Natural killer cell (primary cell): ENCODE results near the gene HEXB. TPM values are rescaled to one million over a fixed set of nuclear protein-coding genes. Genes with fewer than 3 reads are reported as not detected.
A peak's percentile ranks its signal among the peaks of the same experiment; 100 is the strongest.
"Not testable (repeated sequence)": the region's sequence is repeated elsewhere in the genome, so short reads cannot be mapped to it uniquely, and the experiment has no call there.

Source experiments
- ATAC-seq, 3 donors: fragments of 150-1000 bp in 2 of 3; fragments of 200-7000 bp in 1 of 3; cut with Tn5 transposase; 1 replicate in 1 of 3; 2 replicates in 2 of 3; pipeline ENCODE4 v1.10.0; 2021; ENCODE audit warnings: mild to moderate bottlenecking in 2 of 3, moderate library complexity in 2 of 3
- DNase-seq, 2 donors: peaks; one replicate each; pipeline versions ENCODE4 v3.0.0 to v3.0.0-alpha.2; 2013 to 2021; ENCODE audit warnings: mixed read lengths in 1 of 2
- H3K27ac ChIP-seq: one replicate; pipeline ENCODE4 v1.5.1; 2013; ENCODE audit warnings: mild to moderate bottlenecking, low read length
- H3K27me3 ChIP-seq: one replicate; pipeline ENCODE4 v1.6.1; 2013; ENCODE audit warnings: low read length; ENCODE audit not compliant: control insufficient read depth, insufficient read depth
- H3K36me3 ChIP-seq: one replicate; pipeline ENCODE4 v1.6.1; 2013; ENCODE audit warnings: low read length; ENCODE audit not compliant: control insufficient read depth, insufficient read depth
- H3K4me1 ChIP-seq: one replicate; pipeline ENCODE4 v1.6.1; 2013; ENCODE audit warnings: low read length; ENCODE audit not compliant: control insufficient read depth, insufficient read depth
- H3K4me3 ChIP-seq: one replicate; pipeline ENCODE4 v1.5.1; 2013; ENCODE audit warnings: low read length
- H3K9me3 ChIP-seq: one replicate; pipeline ENCODE4 v1.6.1; 2013; ENCODE audit warnings: low read length; ENCODE audit not compliant: control insufficient read depth, insufficient read depth
- H3K27ac Mint-ChIP-seq, 2 donors: one replicate each; pipeline ENCODE4 v1.8.0; 2022; ENCODE audit warnings: mild to moderate bottlenecking in 2 of 2, mixed read lengths in 2 of 2, moderate library complexity in 1 of 2
- H3K27me3 Mint-ChIP-seq, 2 donors: one replicate each; pipeline ENCODE4 v1.8.0; 2022; ENCODE audit warnings: low read depth in 2 of 2, mixed read lengths in 2 of 2
- H3K36me3 Mint-ChIP-seq: one replicate; pipeline ENCODE4 v1.8.0; 2022; ENCODE audit warnings: mixed read lengths
- H3K4me1 Mint-ChIP-seq, 2 donors: one replicate each; pipeline ENCODE4 v1.8.0; 2022; ENCODE audit warnings: mixed read lengths in 2 of 2
- H3K4me3 Mint-ChIP-seq: one replicate; pipeline ENCODE4 v1.8.0; 2022; ENCODE audit warnings: mild to moderate bottlenecking, moderate library complexity, mixed read lengths
- H3K9me3 Mint-ChIP-seq, 2 donors: one replicate each; pipeline ENCODE4 v1.8.0; 2022; ENCODE audit warnings: mixed read lengths in 2 of 2
- CTCF ChIP-seq: fragments of 200-600 bp; IDR thresholded peaks from one replicate; pipeline ENCODE4 v1.8.0; 2022; ENCODE audit warnings: antibody characterized with exemption
- WGBS: methylation state at CpG from one replicate; pipeline ENCODE4 v1.1.7; 2013; ENCODE audit warnings: missing lambda C conversion rate; ENCODE audit not compliant: insufficient coverage; 5-methylcytosine and 5-hydroxymethylcytosine counted together
- intact Hi-C: fragments of 100-400 bp; cut with micrococcal nuclease; formaldehyde crosslinking; loops from one replicate; pipeline ENCODE4 v1.14.2; 2022
- total RNA-seq, 4 donors: library from RNA; stranded (reverse); fragments of 120-200 nt in 1 of 4; gene quantifications; one replicate each; pipeline versions ENCODE4 v1.2.3 to v1.2.4, GENCODE V29; 2013 to 2022

The HEXB gene
- total RNA-seq, 3 donors from 2014 or later (not counting 1 experiment from before 2014, with no cell fraction given) = 55.3 to 61.4 (median 55.5) TPM

DNA sequence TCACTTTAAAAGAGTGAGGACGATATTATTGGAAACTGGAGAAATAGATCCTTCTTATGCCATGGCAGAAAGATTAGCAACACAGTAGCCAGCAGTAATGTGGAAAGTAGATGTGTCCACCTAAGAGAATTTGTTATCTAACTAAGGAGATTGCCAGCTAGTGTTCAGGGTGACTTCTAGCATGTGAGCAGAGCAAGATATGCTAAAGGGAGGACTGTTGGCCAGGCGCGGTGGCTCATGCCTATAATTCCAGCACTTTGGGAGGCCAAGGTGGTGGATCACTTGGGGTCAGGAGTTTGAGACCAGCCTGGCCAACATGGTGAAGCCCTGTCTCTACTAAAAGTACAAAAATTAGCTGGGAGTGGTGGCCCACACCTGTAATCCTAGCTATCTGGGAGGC, 5.7 kb upstream of the HEXB start:
- H3K36me3 Mint-ChIP-seq, ATAC-seq, H3K9me3 ChIP-seq, H3K4me3 ChIP-seq, H3K27ac ChIP-seq, H3K4me1 ChIP-seq, DNase-seq, H3K4me3 Mint-ChIP-seq, H3K4me1 Mint-ChIP-seq, H3K36me3 ChIP-seq, H3K27ac Mint-ChIP-seq, H3K9me3 Mint-ChIP-seq, intact Hi-C loops, H3K27me3 ChIP-seq: not testable (repeated sequence)
- WGBS = 90% methylated on average over 3 of the region's 3 CpGs
- peaks cover 16 to 47% of the 10 kb centered on the region in 2 donors for H3K27me3 Mint-ChIP-seq

- no peaks in the 10 kb centered on the region for H3K36me3 ChIP-seq
- Mint-ChIP-seq H3K27me3 (peaks cover 14 to 43% of the 10 kb centered on the region in 2 donors), H3K4me1 (no peaks in the 10 kb centered on the region), H3K36me3 (no peaks in the 10 kb centered on the region), H3K4me3 (no peak overlapping the region), H3K9me3 (no peaks in the 10 kb centered on the region), H3K27ac (no peak overlapping the region)
- 73% methylated on average over 3 of the region's 4 CpGs for WGBS
- DNase-seq (no peak), ATAC-seq (no peak)
- no peak overlapping the region for H3K4me3 ChIP-seq
- no peak overlapping the region for H3K27ac ChIP-seq
- TF ChIP-seq CTCF = no peak
- H3K27me3 ChIP-seq = no peaks in the 10 kb centered on the region
- H3K9me3 ChIP-seq = no peaks in the 10 kb centered on the region
- peaks cover 7% of the 10 kb centered on the region for H3K4me1 ChIP-seq
- intact Hi-C loops = no loop called here
Observed at GRCh38 chr5:74679966-74680365, 5.1 kb upstream of the HEXB start.

DNA sequence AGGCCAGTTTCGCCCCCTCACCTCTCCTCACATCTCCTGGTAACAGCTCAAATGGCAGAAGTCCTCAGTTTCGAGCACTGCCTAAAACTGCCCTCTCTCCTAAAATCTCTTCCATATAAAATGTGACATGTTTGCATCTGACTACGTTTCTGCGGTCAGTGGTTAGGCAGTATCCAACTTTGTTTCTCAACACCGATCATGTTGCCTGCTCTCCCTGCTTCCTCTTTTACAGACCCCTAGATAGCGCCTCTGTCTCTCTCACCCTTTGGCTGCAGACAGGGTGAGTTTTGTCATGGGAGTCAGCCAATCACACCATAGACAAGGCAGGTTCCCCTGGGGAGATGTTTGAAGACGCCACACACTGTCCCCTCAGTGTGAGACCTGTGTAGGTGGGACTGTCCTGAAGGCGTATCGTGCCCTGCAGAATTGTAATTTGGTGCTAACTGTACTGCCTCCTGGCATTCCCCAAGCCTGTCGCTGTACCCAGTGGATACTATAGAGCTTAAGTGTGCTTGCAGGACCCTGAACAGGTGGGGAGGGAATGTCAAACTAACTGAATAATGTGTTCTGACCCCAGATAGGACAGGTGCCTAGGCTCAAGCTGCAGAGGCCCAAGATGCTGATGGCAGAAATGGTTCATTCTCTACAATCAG, 1.1 kb downstream of the HEXB start:
- peaks cover 19% of the 10 kb centered on the region for H3K4me1 ChIP-seq
- H3K27me3 ChIP-seq = no peaks in the 10 kb centered on the region
- peak overlapping the region; percentile 73 for H3K27ac ChIP-seq
- Mint-ChIP-seq H3K9me3 (no peaks in the 10 kb centered on the region), H3K4me3 (peak overlapping the region; percentile 83), H3K27me3 (peaks cover 0 to 8% of the 10 kb centered on the region in 2 donors), H3K4me1 (peaks cover 15 to 30% of the 10 kb centered on the region in 2 donors), H3K36me3 (no peaks in the 10 kb centered on the region), H3K27ac (peak overlapping the region; percentile 57 to 89)
- WGBS = 33% methylated on average over 9 of the region's 10 CpGs
- no peak for TF ChIP-seq CTCF
- peak overlapping the region; percentile 93 for H3K4me3 ChIP-seq
- H3K36me3 ChIP-seq = peaks cover 11% of the 10 kb centered on the region
- ATAC-seq (peak in 2 of 3 donors; percentile 15 to 38), DNase-seq (peak in 1 of 2 donors; percentile 29)
- H3K9me3 ChIP-seq = no peaks in the 10 kb centered on the region
- intact Hi-C loops = loop anchor here (2.0 kb wide), 1 partner anchor 81 kb away; the partner anchor contains the start of genes GFM2 and NSA2

GRCh38 chr5:74686962-74687751, 2.1 kb downstream of the HEXB start:
- DNase-seq = peak in 1 of 2 donors; percentile 6
- H3K9me3 ChIP-seq = no peaks in the 10 kb centered on the region
- TF ChIP-seq CTCF = no peak
- H3K4me1 Mint-ChIP-seq = peaks cover 15 to 30% of the 10 kb centered on the region in 2 donors
- intact Hi-C loops = no loop called here
- peaks cover 16% of the 10 kb centered on the region for H3K36me3 ChIP-seq
- no peaks in the 10 kb centered on the region for H3K9me3 Mint-ChIP-seq
- peak overlapping the region; percentile 83 for H3K4me3 Mint-ChIP-seq
- no peaks in the 10 kb centered on the region for H3K27me3 ChIP-seq
- peak overlapping the region; percentile 57 to 89 for H3K27ac Mint-ChIP-seq
- H3K27me3 Mint-ChIP-seq = no peaks in the 10 kb centered on the region
- H3K4me3 ChIP-seq = no peak overlapping the region
- no peak for ATAC-seq
- H3K4me1 ChIP-seq = peaks cover 19% of the 10 kb centered on the region
- no peaks in the 10 kb centered on the region for H3K36me3 Mint-ChIP-seq
- WGBS = 95% methylated on average over 5 of the region's 5 CpGs
- H3K27ac ChIP-seq = no peak overlapping the region
